Non-pigmented ciliary epithelial cell (primary cell): Measurements from ENCODE around the gene RPRML.
"Not testable (repeated sequence)": the region's sequence is repeated elsewhere in the genome, so short reads cannot be mapped to it uniquely, and the experiment has no call there.

ENCODE experiments used
- DNase-seq: peaks from one replicate; pipeline ENCODE4 v3.0.0-alpha.2; 2010; ENCODE audit warnings: low read depth

The RPRML gene

GRCh38 chr17:46976626-46977270 is 2.3 kb downstream of the RPRML start:
- DNase-seq: no peak

GRCh38 chr17:46975287-46975686 is 3.8 kb downstream of the RPRML start:
- DNase-seq: no peak

- no peak for DNase-seq
Measured at GRCh38 chr17:46974086-46974485, 5.0 kb downstream of the RPRML start.

- DNase-seq: no peak
Measured at GRCh38 chr17:46972346-46972745, 6.7 kb downstream of the RPRML start.

GRCh38 chr17:46971647-46972300 is 7.3 kb downstream of the RPRML start:
- DNase-seq: no peak

GRCh38 chr17:46968896-46969295 is 10.2 kb downstream of the RPRML start:
- DNase-seq: no peak

GRCh38 chr17:46968224-46968834 is 10.7 kb downstream of the RPRML start:
- DNase-seq: no peak

- DNase-seq: no peak
Measured at GRCh38 chr17:46964315-46965265, 14.5 kb downstream of the RPRML start.

GRCh38 chr17:46963571-46963970 is 15.5 kb downstream of the RPRML start:
- no peak for DNase-seq

- DNase-seq: no peak
Measured at GRCh38 chr17:46962374-46962790, 16.7 kb downstream of the RPRML start.

- no peak for DNase-seq
Measured at GRCh38 chr17:46960152-46960551, 18.9 kb downstream of the RPRML start.

GRCh38 chr17:46958041-46958591 is 20.9 kb downstream of the RPRML start:
- no peak for DNase-seq

- DNase-seq: not testable (repeated sequence)
Measured at GRCh38 chr17:46953191-46953590, 25.9 kb downstream of the RPRML start.

GRCh38 chr17:46952115-46952514 is 26.9 kb downstream of the RPRML start:
- DNase-seq: no peak

- no peak for DNase-seq
Measured at GRCh38 chr17:46951706-46952105, 27.3 kb downstream of the RPRML start.

GRCh38 chr17:46950997-46951621 is 27.9 kb downstream of the RPRML start:
- DNase-seq: no peak

- no peak for DNase-seq
Measured at GRCh38 chr17:46950342-46950996, 28.6 kb downstream of the RPRML start.

- DNase-seq: no peak
Measured at GRCh38 chr17:46949291-46950174, 29.5 kb downstream of the RPRML start.

GRCh38 chr17:46948544-46948943 is 30.5 kb downstream of the RPRML start:
- DNase-seq: no peak

- DNase-seq: no peak
Measured at GRCh38 chr17:46947216-46947615, 31.8 kb downstream of the RPRML start.
